ENCODE results near the gene FAM162B. TPM values are rescaled to one million over a fixed set of nuclear protein-coding genes. Genes with fewer than 3 reads are reported as not detected.

FAM162B gene
- total RNA-seq (ENCODE audit: low replicate concordance), result 0.30 and 0.82 TPM in 2 replicates

GRCh38 chr6:116764961-116765841, at the start of gene FAM162B:
Gene FAM162B, minus strand, starts transcription at chr6:116765719. Its CDS starts 143 bp downstream, at chr6:116765576.

Other genes starting within 250 kb of the FAM162B start
- gene TRAPPC3L, start 220.0 kb downstream of the FAM162B start, total RNA-seq (ENCODE audit: low replicate concordance), result 0.08 TPM in 1 of 2 replicates, not detected in the other
- gene CALHM4, start 212.0 kb downstream of the FAM162B start, total RNA-seq (ENCODE audit: low replicate concordance), result not detected in 2 replicates
- gene RWDD1, start 194.2 kb downstream of the FAM162B start, total RNA-seq (ENCODE audit: low replicate concordance), result 18.6 and 29.4 TPM in 2 replicates
- under 0.01 and 0.08 TPM in 2 replicates for gene RSPH4A, start 149.2 kb downstream of the FAM162B start, total RNA-seq (ENCODE audit: low replicate concordance)
- 13.6 and 15.3 TPM in 2 replicates for gene ZUP1, start 97.0 kb downstream of the FAM162B start, total RNA-seq (ENCODE audit: low replicate concordance)
- 4.9 and 6.3 TPM in 2 replicates for gene KPNA5, start 84.5 kb downstream of the FAM162B start, total RNA-seq (ENCODE audit: low replicate concordance)
- not detected in 2 replicates for gene GPRC6A, start 63.4 kb upstream of the FAM162B start, total RNA-seq (ENCODE audit: low replicate concordance)
- not detected in 2 replicates for gene RFX6, start 111.5 kb upstream of the FAM162B start, total RNA-seq (ENCODE audit: low replicate concordance)